Retinal pigment epithelial cell (primary cell): ENCODE data around the gene PRKD2.

Experiments used
- DNase-seq: peaks from one replicate; pipeline ENCODE4 v3.0.0-alpha.2; 2010; ENCODE audit warnings: low read depth
- H3K4me3 ChIP-seq: 2 replicates; pipeline ENCODE4 v1.5.1; 2011; ENCODE audit warnings: mild to moderate bottlenecking, low read length, control low read depth, moderate library complexity
- TF ChIP-seq, protein P1 (sequence below): conservative IDR thresholded peaks from 2 replicates; pipeline ENCODE4 v1.5.1; 2011; ENCODE audit warnings: low read depth, low read length, control low read depth, inconsistent platforms

PRKD2 gene

DNA sequence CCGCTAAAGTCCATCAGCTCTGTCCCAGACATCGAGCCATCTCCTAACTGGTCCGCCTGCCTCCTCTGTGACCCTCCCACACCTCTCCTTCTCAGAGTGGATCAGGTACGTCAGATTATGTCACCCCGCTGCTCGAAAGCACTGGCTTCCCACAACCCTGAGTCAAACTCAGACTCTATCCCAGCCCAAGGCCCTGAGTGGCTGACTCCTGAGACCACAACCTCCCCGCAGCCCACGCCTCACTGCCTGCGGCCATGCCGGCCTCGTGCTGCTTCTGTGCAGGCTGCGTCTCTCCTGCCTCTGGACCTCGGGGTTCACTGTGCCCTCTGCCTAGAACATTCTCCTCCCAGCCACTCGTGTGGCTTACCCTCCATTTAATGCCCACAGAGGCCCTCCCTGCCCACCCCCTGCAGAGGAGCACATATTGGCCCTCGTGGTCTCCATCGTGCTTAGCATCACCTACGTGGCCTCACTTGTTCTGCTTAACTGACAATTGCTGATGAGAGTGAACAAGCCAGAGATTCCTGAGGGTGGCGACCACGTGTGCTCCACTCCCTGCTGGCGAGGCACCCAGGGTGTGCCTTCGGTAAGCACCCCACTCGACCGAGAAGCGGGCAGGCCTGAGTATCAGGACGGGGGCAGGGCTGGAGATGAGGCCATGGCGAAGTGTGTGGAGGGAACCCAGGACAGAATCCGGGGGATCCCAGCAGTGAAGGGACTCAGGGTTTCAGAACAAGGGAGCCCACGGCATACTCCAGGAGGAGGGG lies 15.4 kb upstream of the PRKD2 start:
- TF ChIP-seq, protein P1, sequence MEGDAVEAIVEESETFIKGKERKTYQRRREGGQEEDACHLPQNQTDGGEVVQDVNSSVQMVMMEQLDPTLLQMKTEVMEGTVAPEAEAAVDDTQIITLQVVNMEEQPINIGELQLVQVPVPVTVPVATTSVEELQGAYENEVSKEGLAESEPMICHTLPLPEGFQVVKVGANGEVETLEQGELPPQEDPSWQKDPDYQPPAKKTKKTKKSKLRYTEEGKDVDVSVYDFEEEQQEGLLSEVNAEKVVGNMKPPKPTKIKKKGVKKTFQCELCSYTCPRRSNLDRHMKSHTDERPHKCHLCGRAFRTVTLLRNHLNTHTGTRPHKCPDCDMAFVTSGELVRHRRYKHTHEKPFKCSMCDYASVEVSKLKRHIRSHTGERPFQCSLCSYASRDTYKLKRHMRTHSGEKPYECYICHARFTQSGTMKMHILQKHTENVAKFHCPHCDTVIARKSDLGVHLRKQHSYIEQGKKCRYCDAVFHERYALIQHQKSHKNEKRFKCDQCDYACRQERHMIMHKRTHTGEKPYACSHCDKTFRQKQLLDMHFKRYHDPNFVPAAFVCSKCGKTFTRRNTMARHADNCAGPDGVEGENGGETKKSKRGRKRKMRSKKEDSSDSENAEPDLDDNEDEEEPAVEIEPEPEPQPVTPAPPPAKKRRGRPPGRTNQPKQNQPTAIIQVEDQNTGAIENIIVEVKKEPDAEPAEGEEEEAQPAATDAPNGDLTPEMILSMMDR = no peak
- H3K4me3 ChIP-seq = no peak overlapping the region
- no peak for DNase-seq

DNA sequence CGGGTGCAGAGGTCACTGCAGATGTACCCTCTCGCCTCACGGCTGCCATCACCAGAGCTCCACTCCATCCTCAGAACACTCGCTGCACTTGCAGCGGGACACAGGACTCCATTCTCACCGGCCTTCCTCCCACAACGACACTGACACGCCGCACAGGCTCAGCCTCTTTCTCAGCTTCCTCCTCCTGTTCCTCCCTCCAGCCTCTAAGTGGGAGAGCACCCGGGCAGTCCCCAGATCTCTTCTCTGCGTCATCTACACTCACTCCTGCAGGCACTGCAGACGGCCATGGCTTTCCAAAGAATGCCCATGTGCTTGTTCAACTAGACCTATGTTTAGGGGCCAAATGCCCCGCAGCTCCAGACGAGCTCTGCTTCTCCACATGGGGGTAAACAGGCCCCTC lies 14.7 kb upstream of the PRKD2 start:
- DNase-seq = no peak
- no peak overlapping the region for H3K4me3 ChIP-seq
- TF ChIP-seq, protein P1 = no peak

DNA sequence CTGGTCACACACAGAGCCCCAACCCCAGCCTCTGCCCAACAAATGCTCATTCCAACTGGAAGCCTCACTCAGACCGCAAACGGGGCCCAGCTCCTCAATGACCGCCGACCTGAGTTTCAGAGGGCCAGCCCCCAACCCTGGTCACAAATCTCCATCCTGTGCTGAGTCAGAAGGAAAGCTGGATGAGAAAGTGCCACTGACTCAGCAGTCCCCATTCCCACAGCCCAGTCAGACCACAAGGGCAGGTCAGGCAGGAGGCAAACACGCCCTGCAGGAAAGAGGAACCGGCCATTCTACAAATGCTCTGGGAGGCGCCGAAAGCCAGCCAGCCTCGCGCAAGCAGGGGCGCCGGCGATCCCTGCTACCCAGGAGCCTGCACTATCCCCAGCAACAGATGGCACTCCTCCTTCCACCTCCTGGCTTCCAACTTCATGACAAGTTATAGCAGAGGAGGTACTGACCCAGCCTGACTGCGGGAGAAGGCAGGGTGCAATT lies 14.1 kb upstream of the PRKD2 start:
- TF ChIP-seq, protein P1 = no peak
- no peak overlapping the region for H3K4me3 ChIP-seq
- DNase-seq = peak; percentile 63

DNA sequence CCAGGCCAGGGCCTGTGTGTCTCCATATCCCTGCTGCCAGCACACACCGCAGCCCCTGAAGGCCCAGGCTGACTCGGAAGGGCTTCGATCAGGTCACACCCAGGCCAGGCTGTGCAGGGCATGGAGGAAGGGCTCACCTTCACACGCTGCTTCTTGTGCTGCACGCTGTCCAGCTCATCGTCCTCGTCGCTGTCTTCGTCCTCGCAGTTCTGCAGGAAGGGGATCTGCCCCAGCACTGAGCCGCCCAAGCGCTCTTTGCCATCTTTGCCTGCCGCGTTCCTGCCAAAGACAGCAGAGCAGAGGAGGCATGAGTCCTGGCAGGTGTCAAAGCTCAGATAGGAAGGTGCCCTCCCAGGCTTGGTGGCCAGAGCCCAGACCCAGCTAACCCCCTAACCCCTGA lies 13.7 kb upstream of the PRKD2 start:
- H3K4me3 ChIP-seq = no peak overlapping the region
- DNase-seq = no peak
- TF ChIP-seq, protein P1 = no peak

DNA sequence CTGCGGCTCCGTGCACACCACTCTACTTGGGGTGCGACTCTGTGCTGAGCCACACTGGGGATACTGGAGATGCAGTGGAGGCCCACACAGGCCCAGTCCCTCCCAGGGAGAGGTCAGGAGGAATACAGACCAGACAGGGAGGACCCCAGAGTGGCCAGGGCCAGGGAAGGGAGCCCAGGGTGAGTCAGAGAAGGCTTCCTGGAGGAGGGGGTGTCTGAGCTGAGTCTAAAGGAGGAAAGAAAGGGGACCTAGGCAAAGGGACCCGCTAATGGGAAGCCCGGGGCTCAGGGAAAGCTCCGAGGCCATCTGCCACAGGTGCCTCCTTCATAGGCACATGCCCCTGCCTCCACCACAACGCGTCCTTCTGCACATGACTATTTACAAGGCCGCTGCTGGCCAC lies 13.3 kb upstream of the PRKD2 start:
- no peak for DNase-seq
- no peak overlapping the region for H3K4me3 ChIP-seq
- TF ChIP-seq, protein P1 = no peak

DNA sequence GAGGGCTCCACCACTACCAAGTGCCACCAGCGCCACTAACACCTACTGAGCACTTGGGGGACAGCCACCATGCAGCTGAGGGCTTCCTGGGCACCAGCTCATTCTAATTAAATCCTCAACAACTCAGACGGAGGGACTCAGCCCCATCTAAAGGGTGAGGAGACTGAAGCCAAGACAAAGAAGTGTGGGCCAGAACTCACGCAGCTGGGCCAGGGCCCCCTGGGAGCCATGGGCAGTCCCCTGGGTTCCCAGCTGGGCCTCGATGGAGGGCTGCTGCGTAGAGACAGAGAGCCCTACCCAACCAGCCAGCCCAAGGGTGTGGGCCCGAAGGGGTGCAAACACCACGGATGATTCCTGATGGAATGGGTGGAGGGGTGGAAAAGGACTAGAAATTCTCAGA lies 12.8 kb upstream of the PRKD2 start:
- no peak for DNase-seq

More for the DNA sequence above, 12.8 kb upstream of the PRKD2 start:
- H3K4me3 ChIP-seq = no peak overlapping the region
- TF ChIP-seq, protein P1 = no peak
